ENCODE measurements around the gene OR11H7. TPM values are rescaled to one million over a fixed set of nuclear protein-coding genes. Genes with fewer than 3 reads are reported as not detected.
"Not testable (repeated sequence)": the region's sequence is repeated elsewhere in the genome, so short reads cannot be mapped to it uniquely, and the experiment has no call there.

The OR11H7 gene
- total RNA-seq, 1 donor from 2014 or later, result not detected

DNA sequence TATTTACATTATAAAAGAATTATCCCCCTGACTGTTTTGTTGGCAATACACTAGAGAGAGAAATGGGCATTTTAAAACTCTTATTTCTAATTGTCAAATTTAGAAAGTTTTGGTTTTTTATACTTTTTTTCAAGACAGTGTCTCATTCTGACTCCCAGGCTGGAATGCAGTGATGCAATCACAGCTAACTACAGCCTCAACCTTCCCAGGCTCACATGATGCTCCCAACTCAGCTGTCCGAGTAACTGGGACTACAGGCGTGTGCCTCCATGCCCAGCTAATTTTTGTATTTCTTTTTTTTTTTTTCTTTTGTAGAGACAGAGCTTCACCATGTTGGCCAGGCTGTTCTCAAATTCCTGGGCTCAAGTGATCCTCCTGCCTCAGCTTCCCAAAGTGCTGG lies 13.6 kb upstream of the OR11H7 start:
- no peak for DNase-seq
- Mint-ChIP-seq H3K36me3 (ENCODE audit: low read depth) (no peaks in the 10 kb centered on the region), H3K27ac (no peak overlapping the region), H3K4me1 (no peaks in the 10 kb centered on the region), H3K9me3 (no peaks in the 10 kb centered on the region), H3K4me3 (no peak overlapping the region), H3K27me3 (no peaks in the 10 kb centered on the region)
- intact Hi-C loops (cut with micrococcal nuclease), result no loop called here

DNA sequence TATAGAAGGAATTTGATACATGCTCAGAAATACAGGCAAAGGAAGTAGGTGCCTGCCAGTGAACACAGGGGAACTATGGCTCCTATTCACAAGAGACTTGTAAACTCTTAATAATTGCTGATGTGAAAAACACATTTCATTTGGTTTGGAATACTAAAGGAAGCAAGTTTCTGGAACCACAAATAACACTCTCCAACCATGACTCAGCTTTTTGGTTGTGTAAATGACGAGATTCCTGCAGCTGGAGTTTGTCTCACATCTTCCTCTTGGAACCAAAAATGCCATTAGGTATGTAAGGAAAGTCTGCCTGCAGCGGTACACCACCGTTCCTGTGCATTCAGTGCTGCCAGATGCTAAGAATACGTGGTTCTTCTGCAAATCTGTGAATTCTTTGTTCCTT lies 9.7 kb upstream of the OR11H7 start:
- Mint-ChIP-seq H3K27ac (no peak overlapping the region), H3K36me3 (ENCODE audit: low read depth) (no peaks in the 10 kb centered on the region), H3K4me1 (no peaks in the 10 kb centered on the region), H3K4me3 (no peak overlapping the region), H3K27me3 (no peaks in the 10 kb centered on the region), H3K9me3 (no peaks in the 10 kb centered on the region)
- intact Hi-C loops (cut with micrococcal nuclease), result no loop called here
- no peak for DNase-seq

DNA sequence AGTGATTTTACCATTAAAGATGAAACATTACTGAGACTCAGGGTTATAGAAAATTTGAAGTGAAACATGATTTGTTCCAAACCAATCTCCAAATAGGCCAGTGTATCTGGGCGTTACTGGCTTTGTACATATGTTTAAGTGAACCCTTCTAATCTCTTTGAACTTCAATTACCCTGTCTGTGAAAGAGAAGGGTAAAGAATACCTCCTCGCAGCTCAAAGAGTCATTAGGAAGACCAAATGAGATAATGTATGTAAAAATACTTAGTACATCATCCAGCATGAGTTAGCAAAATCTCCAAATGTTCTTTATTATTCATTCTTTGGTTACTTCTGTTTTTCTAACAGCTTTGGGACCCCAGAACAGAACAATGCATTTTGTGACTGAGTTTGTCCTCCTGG lies 5.4 kb upstream of the OR11H7 start, which contains the start of gene OR11H6:
TSS of gene OR11H6 (plus strand) at position 301 of the 400 bp plus-strand sequence. CDS start at position 301, 0 bp downstream.
- H3K27me3 Mint-ChIP-seq, result no peaks in the 10 kb centered on the region
- no peak for DNase-seq
- no peaks in the 10 kb centered on the region for H3K36me3 Mint-ChIP-seq (ENCODE audit: low read depth)
- H3K4me3 Mint-ChIP-seq, result no peak within 1 kb of the TSS
- no peak within 1 kb of the TSS for H3K27ac Mint-ChIP-seq
- intact Hi-C loops (cut with micrococcal nuclease), result no loop called here
- H3K9me3 Mint-ChIP-seq, result no peaks in the 10 kb centered on the region
- H3K4me1 Mint-ChIP-seq, result no peaks in the 10 kb centered on the region

DNA sequence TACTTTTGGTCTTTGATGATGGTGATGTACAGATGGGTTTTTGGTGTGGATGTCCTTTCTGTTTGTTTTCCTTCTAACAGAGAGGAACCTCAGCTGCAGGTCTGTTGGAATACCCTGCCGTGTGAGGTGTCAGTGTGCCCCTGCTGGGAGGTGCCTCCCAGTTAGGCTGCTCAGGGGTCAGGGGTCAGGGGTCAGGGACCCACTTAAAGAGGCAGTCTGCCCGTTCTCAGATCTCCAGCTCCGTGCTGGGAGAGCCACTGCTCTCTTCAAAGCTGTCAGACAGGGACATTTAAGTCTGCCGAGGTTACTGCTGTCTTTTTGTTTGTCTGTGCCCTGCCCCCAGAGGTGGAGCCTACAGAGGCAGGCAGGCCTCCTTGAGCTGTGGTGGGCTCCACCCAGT lies 6.6 kb downstream of the OR11H7 start:
- H3K27me3 Mint-ChIP-seq; H3K4me3 Mint-ChIP-seq; H3K4me1 Mint-ChIP-seq; DNase-seq; intact Hi-C loops (cut with micrococcal nuclease); H3K36me3 Mint-ChIP-seq (ENCODE audit: low read depth); H3K9me3 Mint-ChIP-seq; H3K27ac Mint-ChIP-seq: not testable (repeated sequence)

DNA sequence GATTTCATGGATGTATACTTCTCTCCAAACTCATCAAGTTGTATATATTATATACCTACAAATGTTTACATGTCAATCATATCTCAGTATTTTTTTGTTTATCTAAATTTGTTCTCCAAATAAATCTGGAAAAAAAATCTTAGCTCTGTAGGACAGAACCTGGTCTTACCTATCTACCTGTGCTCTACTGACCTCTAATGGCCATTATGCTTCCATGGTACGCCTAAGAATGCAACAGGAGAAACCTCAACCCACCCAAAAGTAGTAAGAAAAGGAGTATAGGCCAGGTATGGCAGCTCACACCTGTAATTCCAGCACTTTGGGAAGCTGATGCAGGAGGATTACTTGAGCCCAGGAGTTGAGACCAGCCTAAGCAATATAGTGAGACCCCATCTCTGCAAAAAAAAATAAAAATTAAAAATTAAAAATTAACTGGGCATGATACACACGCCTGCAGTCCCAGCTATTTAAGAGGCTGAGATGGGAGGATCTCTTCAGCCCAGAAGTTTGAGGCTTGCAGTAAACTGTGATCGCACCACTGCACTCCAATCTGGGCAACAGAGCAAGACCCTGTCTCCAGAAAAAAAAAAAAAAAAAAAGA lies 19.0 kb downstream of the OR11H7 start:
- Mint-ChIP-seq H3K27me3 (no peaks in the 10 kb centered on the region), H3K4me3 (no peak overlapping the region), H3K27ac (no peak overlapping the region), H3K36me3 (ENCODE audit: low read depth) (no peaks in the 10 kb centered on the region), H3K9me3 (peaks cover 7% of the 10 kb centered on the region), H3K4me1 (no peaks in the 10 kb centered on the region)
- intact Hi-C loops (cut with micrococcal nuclease), result no loop called here
- DNase-seq, result no peak

DNA sequence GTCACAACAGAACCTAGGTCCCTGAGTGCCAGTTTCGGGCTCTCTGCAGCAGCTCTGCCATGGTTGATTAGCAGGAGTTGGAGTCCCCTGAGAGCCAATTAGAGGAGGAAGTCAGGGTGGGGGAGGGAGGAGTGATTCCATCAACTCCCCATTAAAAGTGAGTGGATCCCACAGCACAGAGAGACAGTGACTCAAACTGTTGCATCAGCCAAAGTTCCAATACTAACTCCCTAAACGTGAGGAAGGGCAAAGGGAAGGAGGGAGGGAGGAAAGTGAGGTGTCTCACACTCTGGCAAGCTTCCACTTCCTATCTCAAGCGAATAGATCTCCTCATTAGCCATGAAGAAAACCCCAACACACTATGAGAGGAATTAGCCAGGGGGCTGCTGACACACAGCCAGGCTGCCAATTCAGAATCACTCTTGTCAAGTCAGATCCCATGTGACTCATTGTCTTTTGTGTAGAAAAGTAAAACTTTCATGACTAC lies 33.9 kb downstream of the OR11H7 start:
- H3K4me1 Mint-ChIP-seq, result no peaks in the 10 kb centered on the region
- no peak for DNase-seq
- H3K27me3 Mint-ChIP-seq, result no peaks in the 10 kb centered on the region
- H3K9me3 Mint-ChIP-seq, result no peaks in the 10 kb centered on the region
- H3K36me3 Mint-ChIP-seq (ENCODE audit: low read depth), result no peaks in the 10 kb centered on the region
- intact Hi-C loops (cut with micrococcal nuclease), result no loop called here
- H3K27ac Mint-ChIP-seq, result no peak overlapping the region
- no peak overlapping the region for H3K4me3 Mint-ChIP-seq

DNA sequence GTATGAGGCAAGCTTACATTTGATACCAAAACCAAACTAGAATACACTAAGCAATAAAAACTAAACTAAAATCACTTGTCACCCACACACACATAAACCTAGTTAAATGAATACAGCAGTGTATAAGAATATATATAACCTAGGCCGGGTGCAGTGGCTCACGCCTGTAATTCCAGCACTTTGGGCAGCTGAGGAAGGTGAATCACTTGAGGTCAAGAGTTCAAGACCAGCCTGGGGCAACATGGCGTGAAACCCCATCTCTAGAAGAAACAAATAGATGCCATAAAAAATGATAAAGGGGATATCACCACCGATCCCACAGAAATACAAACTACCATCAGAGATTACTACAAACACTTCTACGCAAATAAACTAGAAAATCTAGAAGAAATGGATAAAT lies 35.6 kb downstream of the OR11H7 start:
- H3K27me3 Mint-ChIP-seq; H3K4me3 Mint-ChIP-seq; H3K36me3 Mint-ChIP-seq (ENCODE audit: low read depth); intact Hi-C loops (cut with micrococcal nuclease); H3K9me3 Mint-ChIP-seq; DNase-seq; H3K4me1 Mint-ChIP-seq; H3K27ac Mint-ChIP-seq: not testable (repeated sequence)

DNA sequence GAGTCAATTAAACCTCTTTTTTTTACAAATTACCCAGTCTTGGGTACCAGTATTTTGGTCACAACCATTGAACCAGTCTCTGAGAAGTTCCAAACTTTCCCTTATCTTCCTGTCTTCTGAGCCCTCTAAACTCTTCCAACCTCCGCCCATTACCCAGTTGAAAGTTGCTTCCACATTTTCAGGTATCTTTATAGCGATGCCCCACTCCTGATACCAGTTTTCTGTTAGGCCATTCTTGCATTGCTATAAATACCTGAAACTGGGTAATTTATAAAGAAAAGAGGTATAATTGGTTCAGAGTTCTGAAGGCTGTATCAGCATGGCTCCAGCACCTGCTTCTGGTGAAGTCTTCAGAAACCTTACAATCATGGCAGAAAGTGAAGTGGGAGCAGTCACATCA lies 45.3 kb downstream of the OR11H7 start:
- peaks cover 40% of the 10 kb centered on the region for H3K9me3 Mint-ChIP-seq
- peaks cover 18% of the 10 kb centered on the region for H3K36me3 Mint-ChIP-seq (ENCODE audit: low read depth)
- H3K4me1 Mint-ChIP-seq, result peaks cover 4% of the 10 kb centered on the region
- no peaks in the 10 kb centered on the region for H3K27me3 Mint-ChIP-seq
- H3K4me3 Mint-ChIP-seq, result no peak overlapping the region
- no peak for DNase-seq
- H3K27ac Mint-ChIP-seq, result no peak overlapping the region
- intact Hi-C loops (cut with micrococcal nuclease), result no loop called here

DNA sequence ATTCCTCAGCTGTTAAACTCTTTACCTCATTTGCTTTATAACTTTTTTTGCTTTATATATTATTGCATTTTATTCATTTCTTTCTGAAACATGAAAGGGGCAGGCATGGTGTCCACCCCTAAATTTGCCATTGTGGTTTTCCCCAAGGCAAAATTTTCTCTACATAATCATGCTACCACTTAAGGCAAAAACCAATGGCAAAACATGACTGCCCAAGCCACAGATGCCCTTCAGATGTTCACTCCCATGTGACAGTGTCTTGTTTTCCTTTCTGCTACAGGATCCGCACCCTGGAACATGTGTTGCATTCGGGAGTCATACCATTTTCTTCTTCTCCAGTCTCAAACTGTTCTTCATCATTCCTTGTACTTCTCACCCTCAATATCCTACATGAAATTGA lies 48.6 kb downstream of the OR11H7 start:
- Mint-ChIP-seq H3K4me1 (peaks cover 9% of the 10 kb centered on the region), H3K4me3 (no peak overlapping the region), H3K9me3 (peaks cover 29% of the 10 kb centered on the region), H3K27me3 (no peaks in the 10 kb centered on the region), H3K27ac (no peak overlapping the region), H3K36me3 (ENCODE audit: low read depth) (peaks cover 41% of the 10 kb centered on the region)
- intact Hi-C loops (cut with micrococcal nuclease), result no loop called here
- no peak for DNase-seq

DNA sequence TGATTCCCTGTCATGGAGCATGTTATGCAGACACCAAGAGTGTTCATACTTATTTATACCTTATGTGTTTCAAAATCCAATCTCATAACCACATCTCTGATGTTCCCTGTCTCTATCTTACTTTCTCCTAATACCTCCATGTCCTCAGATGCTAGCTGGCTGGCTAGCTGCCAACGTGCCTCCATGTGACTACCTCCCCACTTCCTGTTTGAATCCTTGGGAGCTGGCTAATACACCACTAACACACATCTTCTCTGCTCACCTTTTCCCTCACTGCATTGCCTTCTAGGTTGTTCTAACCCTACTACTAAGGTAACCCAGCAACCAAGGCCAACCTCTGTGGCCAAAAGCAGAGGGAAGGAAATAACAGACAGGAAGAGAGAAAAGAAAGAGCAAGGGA lies 49.6 kb downstream of the OR11H7 start:
- no peaks in the 10 kb centered on the region for H3K27me3 Mint-ChIP-seq
- H3K4me3 Mint-ChIP-seq, result no peak overlapping the region
- H3K27ac Mint-ChIP-seq, result no peak overlapping the region
- intact Hi-C loops (cut with micrococcal nuclease), result no loop called here
- peaks cover 49% of the 10 kb centered on the region for H3K36me3 Mint-ChIP-seq (ENCODE audit: low read depth)
- H3K4me1 Mint-ChIP-seq, result peaks cover 9% of the 10 kb centered on the region
- peaks cover 23% of the 10 kb centered on the region for H3K9me3 Mint-ChIP-seq
- no peak for DNase-seq

DNA sequence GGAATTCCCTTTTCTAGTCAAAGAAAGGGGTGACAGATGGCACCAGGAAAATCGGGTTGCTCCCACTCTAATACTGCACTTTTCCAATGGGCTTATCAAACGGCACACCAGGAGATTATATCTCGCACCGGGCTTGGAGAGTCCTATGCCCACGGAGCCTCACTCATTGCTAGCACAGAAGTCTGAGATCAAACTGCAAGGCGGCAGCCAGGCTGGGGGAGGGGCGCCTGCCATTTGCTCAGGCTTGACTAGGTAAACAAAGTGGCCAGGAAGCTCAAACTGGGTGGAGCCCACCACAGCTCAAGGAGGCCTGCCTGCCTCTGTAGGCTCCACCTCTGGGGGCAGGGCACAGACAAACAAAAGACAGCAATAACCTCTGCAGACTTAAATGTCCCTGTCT lies 51.5 kb downstream of the OR11H7 start:
- DNase-seq, result peak; percentile 59
- H3K4me1 Mint-ChIP-seq; H3K27ac Mint-ChIP-seq; H3K27me3 Mint-ChIP-seq; H3K4me3 Mint-ChIP-seq; H3K9me3 Mint-ChIP-seq; intact Hi-C loops (cut with micrococcal nuclease): not testable (repeated sequence)
- H3K36me3 Mint-ChIP-seq (ENCODE audit: low read depth), result peaks cover 56% of the 10 kb centered on the region

Other genes with a start within 250 kb of the OR11H7 start
- gene OR4Q2, start 226.8 kb upstream of the OR11H7 start, total RNA-seq, result not detected in 2 replicates
- not detected in 2 replicates for gene OR4K14, start 209.7 kb upstream of the OR11H7 start, total RNA-seq
- gene OR4K13, start 192.9 kb upstream of the OR11H7 start, total RNA-seq, result not detected in 2 replicates
- not detected in 2 replicates for gene OR4L1, start 168.9 kb upstream of the OR11H7 start, total RNA-seq
- not detected in 2 replicates for gene OR4K17, start 118.2 kb upstream of the OR11H7 start, total RNA-seq
- gene OR4N5, start 90.2 kb upstream of the OR11H7 start, total RNA-seq, result not detected in 2 replicates
- not detected in 2 replicates for gene OR11G2, start 38.1 kb upstream of the OR11H7 start, total RNA-seq
- gene OR11H6, start 5.3 kb upstream of the OR11H7 start, total RNA-seq, result not detected in 2 replicates
- not detected in 2 replicates for gene OR11H4, start 10.3 kb downstream of the OR11H7 start, total RNA-seq
- 36.2 and 39.7 TPM in 2 replicates for gene TTC5, start 77.0 kb downstream of the OR11H7 start, total RNA-seq
- gene CCNB1IP1, start 104.3 kb downstream of the OR11H7 start, total RNA-seq, result 60.5 and 61.8 TPM in 2 replicates
- gene PARP2, start 114.7 kb downstream of the OR11H7 start, total RNA-seq, result 32.0 and 33.1 TPM in 2 replicates
- 34.6 and 35.8 TPM in 2 replicates for gene TEP1, start 184.5 kb downstream of the OR11H7 start, total RNA-seq
- 0.09 TPM in 1 of 2 replicates, not detected in the other for gene KLHL33, start 207.2 kb downstream of the OR11H7 start, total RNA-seq
- gene OSGEP, start 225.8 kb downstream of the OR11H7 start, total RNA-seq, result 69.8 and 76.9 TPM in 2 replicates
- 239 and 242 TPM in 2 replicates for gene APEX1, start 226.2 kb downstream of the OR11H7 start, total RNA-seq
- gene PIP4P1, start 232.5 kb downstream of the OR11H7 start, total RNA-seq, result 29.5 and 30.7 TPM in 2 replicates
- gene PNP, start 240.4 kb downstream of the OR11H7 start, total RNA-seq, result 155 and 158 TPM in 2 replicates

Measured in activated CD4-positive, alpha-beta T cell treated with anti-CD3 and anti-CD28 coated beads, Interleukin-2, amount 10 ng/mL, durations not matched to agents 24 days and 14 days (primary cell).